Spleen (tissue), 11 donors: ENCODE data around the gene EML3. TPM values are rescaled to one million over a fixed set of nuclear protein-coding genes. Genes with fewer than 3 reads are reported as not detected.

Source experiments
- DNase-seq: peaks from one replicate; pipeline ENCODE4 v3.0.0-alpha.2; 2020
- H3K27ac ChIP-seq, 8 donors: fragments of 200-600 bp; sonication (generic) in 7 of 8; 1 replicate in 4 of 8; 2 replicates in 4 of 8; pipeline versions ENCODE4 v1.5.0 to v1.8.0; 2016 to 2021; ENCODE audit warnings: inconsistent platforms in 4 of 8, mild to moderate bottlenecking in 4 of 8, moderate library complexity in 1 of 8
- H3K27me3 ChIP-seq, 7 donors: fragments of 200-600 bp; sonication (generic) in 6 of 7; replicated peaks in 1 of 7; 1 replicate in 4 of 7; 2 replicates in 3 of 7; pipeline versions ENCODE4 v1.5.0 to v1.8.0; 2016 to 2021; ENCODE audit warnings: inconsistent platforms in 3 of 7, mild to moderate bottlenecking in 1 of 7
- H3K36me3 ChIP-seq, 6 donors: fragments of 200-600 bp; sonication (generic) in 5 of 6; 1 replicate in 4 of 6; 2 replicates in 2 of 6; pipeline versions ENCODE4 v1.5.0 to v1.8.0; 2016 to 2021; ENCODE audit warnings: inconsistent platforms in 2 of 6
- H3K4me1 ChIP-seq, 6 donors: fragments of 200-600 bp; sonication (generic) in 5 of 6; 1 replicate in 3 of 6; 2 replicates in 3 of 6; pipeline versions ENCODE4 v1.5.0 to v1.8.0; 2016 to 2021; ENCODE audit warnings: inconsistent platforms in 3 of 6
- H3K4me3 ChIP-seq, 8 donors: fragments of 200-600 bp; sonication (generic) in 7 of 8; 1 replicate in 4 of 8; 2 replicates in 4 of 8; pipeline versions ENCODE4 v1.5.0 to v1.8.0; 2016 to 2021; ENCODE audit warnings: inconsistent platforms in 4 of 8, mild to moderate bottlenecking in 4 of 8, moderate library complexity in 2 of 8
- H3K9me3 ChIP-seq, 8 donors: fragments of 200-600 bp; sonication (generic) in 7 of 8; 1 replicate in 4 of 8; 2 replicates in 4 of 8; pipeline versions ENCODE4 v1.5.0 to v1.8.0; 2016 to 2021; ENCODE audit warnings: inconsistent platforms in 4 of 8
- POLR2A ChIP-seq, 3 donors: fragments of 450-650 bp; IDR thresholded peaks; one replicate each; pipeline ENCODE4 v1.5.1; 2017; ENCODE audit warnings: antibody characterized with exemption in 3 of 3, mild to moderate bottlenecking in 1 of 3
- POLR2AphosphoS5 ChIP-seq, 3 donors: sonication (generic); formaldehyde crosslinking; IDR thresholded peaks; one replicate each; pipeline ENCODE4 v1.5.1; 2017; ENCODE audit warnings: antibody characterized with exemption in 3 of 3
- WGBS, 5 donors: extraction: QIAGEN DNeasy Blood & Tissue Kit in 3 of 5; methylation state at CpG; one replicate each; pipeline versions ENCODE4 v1.1.5 to v1.1.7; 2013 to 2018; 5-methylcytosine and 5-hydroxymethylcytosine counted together
- intact Hi-C: fragments of 100-400 bp; cut with DNase I; formaldehyde crosslinking; loops from one replicate; pipeline ENCODE4 v1.15.0; 2023; ENCODE audit warnings: low total_unique reads
- polyA plus RNA-seq, 3 donors: library from polyadenylated mRNA; stranded (reverse); fragments of 200-250 nt; gene quantifications; one replicate each; pipeline ENCODE4 v1.2.1, GENCODE V29; 2013
- total RNA-seq, 7 donors: library from RNA; depleted of rRNA in 3 of 7; stranded (reverse); fragments of >200 nt in 3 of 7; fragmentation: NEBNext Ultra II Directional in 4 of 7; extraction: Animal tissue kit (Norgen Biotek cat#: 25700) in 4 of 7; gene quantifications; one replicate each; pipeline versions ENCODE4 v1.1.0 to v1.2.1, GENCODE V29; 2016 to 2021
- TF ChIP-seq, protein P1 (sequence below), 11 experiments: fragments of 200-600 bp in 7 of 11; fragments of 450-650 bp in 4 of 11; sonication (generic) in 4 of 11; IDR thresholded peaks in 8 of 11; conservative IDR thresholded peaks in 3 of 11; 1 replicate in 7 of 11; 2 replicates in 4 of 11; pipeline versions ENCODE4 v1.4.0 to v1.8.0; 2016 to 2021; ENCODE audit warnings: antibody characterized with exemption in 11 of 11, inconsistent platforms in 4 of 11, mild to moderate bottlenecking in 1 of 11
- donor health status: healthy with polysubstance abuse.
- donor health status: DM: no; HTN: no; CAD: no; lungs with moderate emphysema.
- donor health status: DM: no; HTN: no; CAD: no.
- donor health status: Bipolar disorder and iron deficiency.
- donor health status: healthy.
- donor health status: DM: no; HTN: no; CAD: no.
- donor health status: DM: yes; HTN: yes; CAD: no.

The EML3 gene
- total and polyA plus RNA-seq, 10 donors, result 46.7 to 159 (median 112) TPM

DNA sequence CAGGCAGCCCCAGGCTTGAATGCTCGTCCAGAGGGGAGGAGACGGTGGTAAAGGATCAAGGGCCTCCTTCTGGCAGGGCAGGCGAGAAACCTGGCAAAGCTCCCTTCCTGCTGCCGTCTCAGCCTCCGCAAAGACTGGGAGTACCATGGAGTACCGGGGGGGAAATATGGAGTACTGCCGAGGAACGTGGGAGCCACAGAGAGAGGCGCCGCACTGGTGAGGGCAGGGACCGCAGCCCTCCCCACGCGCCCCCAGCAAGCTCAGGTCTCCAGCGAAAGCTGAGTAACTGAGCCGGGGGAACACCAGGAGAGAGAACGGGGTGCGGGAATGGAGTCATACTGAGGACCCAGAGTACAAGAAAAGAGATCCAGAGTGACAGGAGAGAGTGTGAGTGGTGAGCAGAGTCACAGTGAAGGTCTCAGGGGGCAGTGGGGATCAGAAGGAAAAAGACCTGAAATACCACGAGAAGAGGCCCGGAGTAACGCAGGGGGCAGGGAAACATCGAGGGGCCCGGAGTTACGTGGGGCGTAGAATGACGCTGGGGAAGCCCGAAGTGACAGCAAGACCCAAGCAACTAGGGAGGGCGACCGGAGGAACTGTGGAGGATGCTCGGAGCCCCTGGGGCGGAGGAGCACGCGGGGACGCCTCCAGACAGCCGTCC is 740 bp downstream of the EML3 start:
- WGBS, 5 donors, result 1% methylated on average over 34 of the region's 34 CpGs
- Histone ChIP-seq H3K27me3 (no peaks in the 10 kb centered on the region), H3K27ac (peak overlapping the region; percentile 95 to 99 (median 98)), H3K4me3 (peak overlapping the region; percentile 55 to 86 (median 70)), H3K4me1 (peaks cover 16 to 83% (median 57%) of the 10 kb centered on the region in 6 donors), H3K36me3 (peaks cover 0 to 70% (median 35%) of the 10 kb centered on the region in 6 donors), H3K9me3 (no peaks in the 10 kb centered on the region)
- TF ChIP-seq POLR2A (IDR thresholded peaks at IDR 0.05) (no peak), POLR2AphosphoS5 (IDR thresholded peaks at IDR 0.05) (peak in 2 of 3 donors; percentile 11 to 25)
- TF ChIP-seq, protein P1, sequence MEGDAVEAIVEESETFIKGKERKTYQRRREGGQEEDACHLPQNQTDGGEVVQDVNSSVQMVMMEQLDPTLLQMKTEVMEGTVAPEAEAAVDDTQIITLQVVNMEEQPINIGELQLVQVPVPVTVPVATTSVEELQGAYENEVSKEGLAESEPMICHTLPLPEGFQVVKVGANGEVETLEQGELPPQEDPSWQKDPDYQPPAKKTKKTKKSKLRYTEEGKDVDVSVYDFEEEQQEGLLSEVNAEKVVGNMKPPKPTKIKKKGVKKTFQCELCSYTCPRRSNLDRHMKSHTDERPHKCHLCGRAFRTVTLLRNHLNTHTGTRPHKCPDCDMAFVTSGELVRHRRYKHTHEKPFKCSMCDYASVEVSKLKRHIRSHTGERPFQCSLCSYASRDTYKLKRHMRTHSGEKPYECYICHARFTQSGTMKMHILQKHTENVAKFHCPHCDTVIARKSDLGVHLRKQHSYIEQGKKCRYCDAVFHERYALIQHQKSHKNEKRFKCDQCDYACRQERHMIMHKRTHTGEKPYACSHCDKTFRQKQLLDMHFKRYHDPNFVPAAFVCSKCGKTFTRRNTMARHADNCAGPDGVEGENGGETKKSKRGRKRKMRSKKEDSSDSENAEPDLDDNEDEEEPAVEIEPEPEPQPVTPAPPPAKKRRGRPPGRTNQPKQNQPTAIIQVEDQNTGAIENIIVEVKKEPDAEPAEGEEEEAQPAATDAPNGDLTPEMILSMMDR (IDR thresholded peaks at IDR 0.05 in 8 of 11, conservative IDR thresholded peaks at IDR 0.05 in 3 of 11), result peak in 1 of 11 experiments; percentile 5
- peak; percentile 84 for DNase-seq
- intact Hi-C loops, result no loop called here

DNA sequence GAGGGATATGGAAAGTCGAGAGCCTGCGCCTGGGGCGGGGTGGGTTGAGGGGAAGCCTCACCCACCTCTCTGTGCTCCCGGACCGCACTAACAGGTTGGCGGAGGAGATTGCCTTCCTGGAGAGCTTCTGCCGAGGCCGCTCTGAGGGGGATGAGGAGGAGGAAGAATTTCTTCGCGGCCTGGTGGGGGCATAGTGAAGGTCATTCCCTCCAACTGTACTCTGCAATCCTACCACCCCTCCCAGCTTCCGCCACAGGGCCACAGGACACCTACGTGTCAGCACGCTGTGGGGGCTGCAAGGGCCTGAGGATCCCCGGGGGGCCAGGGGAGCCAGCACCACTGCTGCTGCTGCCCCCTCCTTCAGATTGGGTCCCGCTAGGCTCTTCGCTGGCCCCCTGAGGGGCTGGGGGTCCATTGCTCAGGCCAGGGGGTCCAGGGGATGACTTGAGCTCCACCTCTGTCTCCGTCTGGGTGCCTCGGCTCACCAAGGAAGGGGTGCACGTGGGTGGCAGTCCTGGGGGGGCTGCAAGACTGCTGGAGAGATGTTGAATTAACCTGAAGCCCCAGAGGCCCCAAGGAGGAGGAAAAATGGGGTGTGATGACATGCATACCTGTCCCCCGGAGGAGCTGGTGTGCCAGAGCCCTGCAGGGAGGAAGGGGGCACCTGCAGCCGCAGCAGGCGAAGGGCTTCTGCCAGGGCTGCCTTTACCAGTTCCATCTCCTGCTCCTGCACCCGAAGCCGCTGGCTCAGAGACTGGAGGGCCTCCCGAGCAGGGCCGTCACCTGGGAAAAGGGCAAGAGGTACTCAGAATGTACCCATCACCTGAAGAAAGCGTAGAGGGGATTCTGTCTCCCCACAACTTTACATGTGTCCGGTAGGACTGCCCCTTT is 1.5 kb downstream of the EML3 start:
- intact Hi-C loops, result no loop called here
- 64 to 73% (median 69%) methylated on average over 21 to 28 of the region's 28 CpGs for WGBS, 5 donors

DNA sequence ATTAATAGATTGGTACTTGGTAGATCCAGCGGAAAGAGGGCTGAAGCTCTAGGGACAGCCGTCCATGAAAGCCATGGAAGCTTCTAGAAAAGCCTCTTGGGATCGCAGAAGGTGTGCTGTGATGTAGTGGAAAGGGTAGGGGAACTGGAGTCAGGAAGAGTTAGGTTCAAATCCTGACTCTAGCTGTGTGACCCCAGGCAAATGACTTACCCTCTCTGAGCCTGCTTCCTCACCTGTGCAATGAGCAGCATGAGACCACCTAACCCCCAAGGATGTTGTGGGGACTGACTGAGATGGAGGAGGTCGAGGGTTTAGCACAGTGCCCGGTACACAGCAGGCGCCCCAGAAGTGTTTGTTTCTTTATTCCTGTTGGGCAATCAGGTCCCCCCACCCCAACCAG is 2.2 kb downstream of the EML3 start:
- DNase-seq, result no peak
- WGBS, 5 donors, result 80 to 90% (median 86%) methylated on average over 6 of the region's 6 CpGs
- no peak for TF ChIP-seq POLR2AphosphoS5 (IDR thresholded peaks at IDR 0.05)
- no peak for TF ChIP-seq POLR2A (IDR thresholded peaks at IDR 0.05)
- TF ChIP-seq, protein P1 (IDR thresholded peaks at IDR 0.05 in 8 of 11, conservative IDR thresholded peaks at IDR 0.05 in 3 of 11), result no peak
- no peaks in the 10 kb centered on the region for H3K9me3 ChIP-seq
- H3K4me1 ChIP-seq, result peaks cover 16 to 91% (median 57%) of the 10 kb centered on the region in 6 donors
- H3K27me3 ChIP-seq, result no peaks in the 10 kb centered on the region
- intact Hi-C loops, result no loop called here
- H3K27ac ChIP-seq, result peak overlapping the region in 6 of 8 donors; percentile 26 to 99 (median 97)
- peak overlapping the region in 2 of 8 donors; percentile 77 to 86 for H3K4me3 ChIP-seq
- peaks cover 0 to 70% (median 34%) of the 10 kb centered on the region in 6 donors for H3K36me3 ChIP-seq

More for the DNA sequence above, 1.5 kb downstream of the EML3 start:
- Histone ChIP-seq H3K9me3 (no peaks in the 10 kb centered on the region), H3K27ac (peak overlapping the region; percentile 95 to 99 (median 98)), H3K4me3 (peak overlapping the region; percentile 55 to 86 (median 70)), H3K27me3 (no peaks in the 10 kb centered on the region), H3K36me3 (peaks cover 0 to 70% (median 33%) of the 10 kb centered on the region in 6 donors), H3K4me1 (peaks cover 16 to 89% (median 57%) of the 10 kb centered on the region in 6 donors)
- TF ChIP-seq, protein P1 (IDR thresholded peaks at IDR 0.05 in 8 of 11, conservative IDR thresholded peaks at IDR 0.05 in 3 of 11), result no peak
- TF ChIP-seq POLR2A (IDR thresholded peaks at IDR 0.05) (no peak), POLR2AphosphoS5 (IDR thresholded peaks at IDR 0.05) (no peak)
- DNase-seq, result peak; percentile 81
